ENCODE results near the gene RPS3.

The RPS3 gene

DNA sequence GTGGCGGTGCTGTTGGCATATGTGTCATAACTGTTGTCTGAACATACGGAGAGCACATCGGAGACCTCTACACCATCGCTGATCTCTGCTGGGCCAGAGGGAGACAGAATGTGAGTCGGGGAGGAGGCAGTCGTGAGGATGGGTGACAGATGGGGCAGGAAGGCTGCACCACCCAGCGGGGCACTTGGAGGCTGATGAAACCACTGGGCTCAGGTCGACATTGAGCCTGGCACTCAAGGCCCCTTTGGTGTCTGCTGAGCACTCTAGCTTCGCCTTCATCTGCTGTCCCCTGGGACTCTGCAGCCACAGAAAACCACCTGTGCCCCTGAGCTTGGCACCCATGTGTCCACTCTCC, 36.2 kb downstream of the RPS3 start:
- DNase-seq: no peak

DNA sequence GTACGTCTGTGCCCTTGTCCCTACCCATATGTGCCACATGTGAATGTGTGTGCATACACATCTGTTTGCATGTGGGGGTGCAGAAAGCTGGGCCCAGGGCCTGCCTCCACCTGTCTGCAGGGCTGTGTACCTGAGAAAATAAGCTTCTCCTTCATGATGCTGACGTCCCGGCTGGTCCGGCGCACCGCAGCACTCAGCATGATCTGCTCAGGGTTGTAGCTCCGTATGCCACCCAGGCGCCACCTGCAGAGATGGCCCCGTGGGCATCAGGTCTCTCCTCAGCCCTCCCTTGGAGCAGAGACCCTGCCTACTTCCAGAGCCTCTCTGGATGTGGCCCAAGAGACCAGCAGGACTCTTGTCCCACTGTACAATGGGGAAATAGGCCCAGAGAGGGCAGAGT, 37.5 kb downstream of the RPS3 start:
- DNase-seq: no peak

GRCh38 chr11:75437966-75438659, 38.8 kb downstream of the RPS3 start:
- DNase-seq: no peak

DNA sequence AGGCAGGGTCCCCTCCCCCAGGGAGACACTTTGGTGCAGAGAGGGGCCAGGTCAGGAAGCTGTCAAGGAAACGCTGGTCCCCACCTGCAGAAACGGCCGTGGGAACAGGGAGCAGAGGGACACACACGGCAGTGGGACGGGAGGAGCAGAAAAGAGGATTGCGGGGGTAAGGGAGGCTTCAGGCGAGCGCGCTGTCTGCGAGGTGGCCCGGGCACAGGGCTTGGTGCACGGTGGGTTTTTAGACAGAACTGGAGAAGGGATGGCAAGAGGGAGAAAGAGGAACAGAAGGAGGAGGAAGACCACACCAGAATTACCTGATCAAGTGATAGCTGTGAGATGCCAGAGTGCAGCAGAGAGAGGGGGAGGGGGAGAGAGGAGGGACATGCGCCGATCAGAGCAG, 39.7 kb downstream of the RPS3 start:
- DNase-seq: no peak

GRCh38 chr11:75439495-75440120, 40.3 kb downstream of the RPS3 start:
- DNase-seq: no peak

DNA sequence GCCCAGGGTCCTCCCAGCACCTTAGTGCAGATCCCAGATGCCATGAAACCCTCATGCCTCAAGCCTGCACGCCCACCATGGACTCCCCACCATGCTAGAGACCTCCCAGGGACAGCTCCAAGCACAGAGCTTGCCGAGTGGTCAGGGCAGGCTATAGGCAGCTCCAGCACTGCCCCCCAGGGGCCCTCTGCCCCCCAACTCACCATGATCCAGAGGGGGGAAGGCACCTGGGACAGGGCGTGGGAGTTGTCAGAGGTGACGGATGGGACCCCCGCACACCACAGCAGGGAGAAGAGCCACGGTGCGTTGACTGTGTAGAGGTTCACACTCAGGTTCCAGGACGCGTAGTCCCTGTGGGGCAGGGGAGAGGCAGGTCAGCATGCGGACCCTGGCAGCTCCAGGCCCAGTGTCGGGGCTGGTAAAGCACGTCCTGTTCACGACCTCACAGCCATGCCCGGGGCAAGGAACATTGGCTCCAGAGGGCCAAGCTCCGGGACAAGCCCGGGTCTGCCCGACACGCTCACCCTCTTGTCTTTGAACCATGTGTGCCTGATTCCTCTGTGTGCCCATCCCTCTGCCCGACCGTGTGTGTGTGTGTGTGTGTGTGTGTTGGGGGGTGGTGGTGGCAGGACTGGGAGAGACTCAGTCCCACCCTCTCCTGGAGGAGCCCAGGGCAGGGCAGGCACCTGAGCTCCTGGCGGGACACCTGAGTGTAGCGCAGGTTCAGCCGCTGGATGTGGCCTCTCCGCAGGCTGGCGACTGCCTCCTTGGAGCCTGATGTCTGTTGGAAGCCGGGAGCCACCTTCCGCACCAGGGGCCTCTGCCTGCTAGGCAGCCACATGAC, 41.9 kb downstream of the RPS3 start:
- DNase-seq: no peak

DNA sequence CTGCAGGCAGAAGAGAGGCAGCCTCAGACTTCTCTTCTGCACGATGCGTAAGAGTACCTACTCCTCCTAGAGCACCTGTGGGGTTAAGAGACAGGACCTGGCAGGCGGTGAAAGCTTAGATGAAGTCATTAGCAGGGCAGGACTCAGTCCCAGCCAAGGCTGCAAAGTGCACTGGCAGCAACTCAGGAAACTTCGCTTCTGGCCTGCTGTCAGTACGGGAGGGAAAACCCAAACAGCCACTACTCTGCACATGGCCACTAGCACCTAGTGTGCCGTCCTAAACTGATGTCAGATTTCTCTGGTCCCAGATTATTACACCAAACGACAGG, 42.5 kb downstream of the RPS3 start:
- no peak for DNase-seq

- DNase-seq: no peak
Observed at GRCh38 chr11:75442161-75442885, 43.0 kb downstream of the RPS3 start.

DNA sequence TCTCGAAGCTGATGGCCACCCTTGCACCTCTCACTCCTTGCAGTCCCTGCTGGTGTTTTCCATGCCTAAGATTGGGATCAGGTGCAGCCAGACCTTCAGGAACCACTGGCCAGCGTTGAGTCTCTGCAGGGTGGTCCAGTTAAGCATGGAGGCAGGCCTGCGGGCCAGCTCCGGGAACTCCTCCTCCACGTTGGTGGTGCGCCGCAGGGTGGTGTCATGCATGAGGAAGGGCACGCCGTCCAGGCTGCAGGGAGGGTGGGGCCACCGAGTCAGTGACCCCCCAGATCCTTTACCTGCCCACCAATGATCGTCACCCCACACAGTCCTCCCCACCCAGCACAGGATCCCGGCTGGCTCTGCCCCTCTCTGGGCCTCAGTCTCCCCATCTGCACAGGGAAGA, 43.7 kb downstream of the RPS3 start:
- DNase-seq: no peak

GRCh38 chr11:75445315-75445953, 46.1 kb downstream of the RPS3 start:
- peak; percentile 79 for DNase-seq

DNA sequence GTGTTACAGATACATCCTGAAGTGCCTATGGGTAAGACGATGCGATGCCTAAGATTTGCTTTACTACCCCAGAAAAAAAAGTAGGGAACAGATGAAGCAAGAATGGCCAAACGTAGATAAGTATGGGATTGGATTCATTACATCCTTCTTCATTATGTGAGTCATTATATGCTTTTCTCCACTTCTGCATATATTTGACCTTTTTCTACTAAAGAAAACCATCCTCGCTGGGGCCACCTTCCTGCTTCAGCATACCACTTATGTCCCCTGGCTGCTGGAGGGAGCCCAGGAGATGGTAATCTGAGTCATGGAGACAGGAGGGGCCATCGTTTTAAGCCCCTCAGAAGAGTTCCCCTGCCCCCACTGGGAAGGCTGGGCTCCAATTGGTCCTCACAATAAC, 48.1 kb downstream of the RPS3 start:
- DNase-seq: no peak

GRCh38 chr11:75449271-75449670, 50.0 kb downstream of the RPS3 start:
- no peak for DNase-seq

DNA sequence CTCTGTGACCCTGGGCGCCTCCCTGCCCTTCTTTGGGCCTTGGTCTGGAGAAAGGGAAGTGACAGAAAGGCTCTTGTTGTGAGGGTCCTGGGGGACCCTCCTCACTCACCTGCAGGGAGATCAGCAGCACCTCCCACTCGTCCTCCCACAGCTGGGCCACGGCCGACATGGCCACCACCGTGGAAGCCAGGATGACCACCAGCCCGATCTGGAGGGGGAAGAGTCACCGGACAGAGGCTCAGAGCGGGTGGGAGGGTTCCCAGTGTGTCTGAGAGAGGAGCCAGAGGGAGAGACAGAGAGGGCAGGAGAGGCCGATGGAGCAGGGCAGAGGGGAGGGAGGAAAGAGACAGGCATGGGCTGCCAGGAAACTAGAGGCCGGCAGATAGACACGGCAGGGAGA, 50.5 kb downstream of the RPS3 start:
- no peak for DNase-seq

DNA sequence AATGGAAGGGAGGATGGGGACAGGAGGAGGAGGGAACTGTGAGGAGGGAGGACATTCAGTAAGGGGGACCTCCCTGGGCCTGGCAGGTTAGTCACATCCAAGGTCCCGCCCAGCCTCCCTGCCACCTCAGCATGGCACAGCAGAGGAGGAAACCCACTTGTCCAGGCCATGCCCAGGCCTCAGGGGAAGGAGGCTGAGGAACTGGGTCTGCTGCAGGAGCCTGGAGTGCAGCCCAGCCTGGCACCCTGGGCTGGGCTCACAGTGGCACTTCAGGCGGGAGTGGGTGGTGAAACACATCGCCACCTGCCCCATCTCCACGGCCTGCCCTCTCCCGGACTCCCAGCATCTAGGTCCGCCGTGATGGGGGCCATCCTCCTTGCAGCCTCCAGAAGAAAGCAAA, 50.9 kb downstream of the RPS3 start:
- no peak for DNase-seq

DNA sequence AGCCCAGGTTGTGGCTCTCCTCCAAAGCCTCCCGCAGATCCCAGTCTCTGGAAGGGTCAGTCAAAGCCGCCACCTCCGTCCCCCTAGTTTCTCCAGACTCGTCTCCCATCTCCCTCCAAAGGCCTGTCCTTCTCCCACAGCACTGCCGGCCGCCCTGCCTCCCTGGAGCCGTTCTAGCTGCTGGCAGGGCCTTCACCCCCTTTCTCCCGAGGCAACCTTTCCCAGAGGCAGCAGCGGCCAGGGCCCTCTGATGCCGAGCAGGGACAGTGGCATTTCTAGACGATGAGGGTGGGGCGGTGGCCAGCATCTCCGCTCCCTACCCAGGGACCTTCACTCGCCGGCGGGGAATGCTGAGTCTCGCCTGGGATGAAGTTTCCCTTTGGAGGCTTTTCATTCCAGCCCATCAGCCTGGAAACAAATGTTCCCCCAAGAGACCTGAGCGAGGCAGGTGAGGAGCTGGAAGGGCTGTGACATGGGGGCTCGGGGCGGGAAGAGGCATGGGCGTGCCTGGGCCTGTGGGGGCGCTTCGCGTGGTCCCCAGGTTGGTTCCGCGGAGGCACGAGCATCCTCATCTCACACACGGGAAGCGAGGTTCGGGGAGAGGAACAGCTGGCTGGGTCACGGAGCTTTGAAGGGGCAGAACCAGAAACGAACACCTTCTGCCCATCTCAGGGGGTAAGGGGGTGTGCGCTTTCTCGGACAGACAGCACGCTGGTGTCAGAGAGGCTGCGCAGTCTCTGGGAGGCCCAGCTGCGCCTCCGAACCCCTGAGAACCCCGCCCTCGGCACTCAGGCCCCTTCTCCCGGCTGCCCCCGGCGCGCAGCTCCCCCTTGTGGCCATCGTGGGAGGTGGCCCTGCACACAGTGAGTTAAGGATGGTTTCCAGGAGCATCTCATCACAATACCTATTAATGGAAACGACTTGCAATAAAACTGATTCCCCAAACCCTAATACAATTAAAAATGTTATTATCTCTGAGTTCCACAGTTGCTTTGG, 51.8 kb downstream of the RPS3 start:
- peak; percentile 45 for DNase-seq

- no peak for DNase-seq
Observed at GRCh38 chr11:75453916-75454655, 54.8 kb downstream of the RPS3 start.

GRCh38 chr11:75454987-75455386, 55.7 kb downstream of the RPS3 start:
- DNase-seq: no peak
